Hepatic stellate cell (primary cell): ENCODE measurements around the gene MORN3.
"Not testable (repeated sequence)": the region's sequence is repeated elsewhere in the genome, so short reads cannot be mapped to it uniquely, and the experiment has no call there.

Source experiments
- DNase-seq: peaks from one replicate; pipeline ENCODE4 v3.0.0; 2011; ENCODE audit warnings: low spot score

MORN3 gene

DNA sequence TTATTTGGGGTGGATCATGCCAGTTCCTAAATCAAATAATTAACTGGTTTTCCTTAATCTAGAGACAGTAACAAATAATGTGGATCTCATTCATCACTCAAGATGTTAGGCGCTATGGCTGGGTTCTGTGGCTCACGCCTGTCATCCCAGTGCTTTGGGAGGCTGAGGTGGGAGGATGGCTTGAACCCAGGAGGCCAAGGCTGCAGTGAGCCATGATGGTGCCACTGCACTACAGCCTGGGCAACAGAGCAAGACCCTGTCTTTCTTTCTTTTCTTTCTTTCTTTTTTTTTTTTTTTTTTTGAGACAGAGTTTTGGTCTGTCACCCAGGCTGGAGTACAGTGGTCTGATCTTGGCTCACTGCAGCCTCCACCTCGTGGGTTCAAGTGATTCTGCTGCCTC is 23.3 kb upstream of the MORN3 start:
- DNase-seq = not testable (repeated sequence)

DNA sequence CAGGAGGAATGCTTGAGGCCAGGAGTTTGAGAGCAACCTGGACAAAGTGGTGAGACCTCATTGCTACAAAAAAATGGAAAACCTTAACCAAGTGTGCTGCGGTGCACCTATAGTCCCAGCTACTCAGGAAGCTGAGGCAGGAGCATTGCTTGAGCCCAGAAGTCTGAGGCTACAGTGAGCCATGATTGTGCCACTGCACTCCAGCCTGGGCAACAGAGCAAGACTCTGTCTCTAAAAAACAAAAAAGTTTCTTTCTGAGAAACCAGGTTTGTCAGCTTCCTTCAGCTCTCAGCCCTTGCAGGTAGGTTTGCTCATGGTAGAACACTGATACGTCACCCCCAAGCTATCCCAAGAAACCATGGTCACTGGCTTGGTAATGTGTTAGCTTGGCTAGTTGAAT is 20.0 kb upstream of the MORN3 start:
- DNase-seq = no peak

DNA sequence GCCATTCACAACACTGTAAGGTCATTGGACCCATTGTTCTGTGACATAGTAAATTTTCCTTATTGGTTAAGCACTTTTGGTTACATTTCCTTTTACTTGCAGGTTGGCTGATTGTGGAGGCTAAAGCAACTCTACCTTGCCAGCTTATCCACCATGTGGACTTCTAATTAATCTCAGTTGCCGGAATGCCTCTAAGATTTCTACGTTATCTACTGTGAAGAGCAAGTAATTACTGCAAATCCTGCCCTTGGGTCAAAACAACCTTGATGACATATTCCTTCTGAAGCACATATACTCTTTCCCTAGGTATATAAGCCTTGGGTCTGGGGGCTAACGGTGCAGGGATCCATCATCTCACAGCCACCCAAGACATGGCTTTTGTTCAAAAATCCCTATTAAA is 19.5 kb upstream of the MORN3 start:
- DNase-seq = no peak

DNA sequence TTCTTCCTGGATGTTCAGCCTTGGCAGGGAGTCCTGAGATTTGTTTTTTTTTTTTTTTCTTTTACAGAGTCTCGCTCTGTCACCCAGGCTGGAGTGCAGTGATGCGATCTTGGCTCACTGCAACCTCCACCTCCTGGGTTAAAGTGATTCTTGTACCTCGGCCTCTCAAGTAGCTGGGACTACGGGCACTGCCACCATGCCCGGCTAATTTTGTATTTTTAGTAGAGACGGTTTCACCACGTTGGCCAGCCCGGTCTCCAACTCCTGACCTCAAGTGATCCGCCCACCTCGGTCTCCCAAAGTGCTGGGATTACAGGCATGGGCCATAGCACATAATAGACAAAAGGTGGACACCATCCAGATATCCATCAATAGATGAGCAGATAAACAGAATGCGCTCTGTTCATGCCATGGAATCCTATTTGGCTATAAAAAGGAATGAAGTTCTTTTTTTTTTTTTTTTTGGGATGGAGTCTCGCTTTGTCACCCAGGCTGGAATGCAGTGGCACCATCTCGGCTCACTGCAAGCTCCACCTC is 10.3 kb upstream of the MORN3 start:
- DNase-seq = not testable (repeated sequence)

DNA sequence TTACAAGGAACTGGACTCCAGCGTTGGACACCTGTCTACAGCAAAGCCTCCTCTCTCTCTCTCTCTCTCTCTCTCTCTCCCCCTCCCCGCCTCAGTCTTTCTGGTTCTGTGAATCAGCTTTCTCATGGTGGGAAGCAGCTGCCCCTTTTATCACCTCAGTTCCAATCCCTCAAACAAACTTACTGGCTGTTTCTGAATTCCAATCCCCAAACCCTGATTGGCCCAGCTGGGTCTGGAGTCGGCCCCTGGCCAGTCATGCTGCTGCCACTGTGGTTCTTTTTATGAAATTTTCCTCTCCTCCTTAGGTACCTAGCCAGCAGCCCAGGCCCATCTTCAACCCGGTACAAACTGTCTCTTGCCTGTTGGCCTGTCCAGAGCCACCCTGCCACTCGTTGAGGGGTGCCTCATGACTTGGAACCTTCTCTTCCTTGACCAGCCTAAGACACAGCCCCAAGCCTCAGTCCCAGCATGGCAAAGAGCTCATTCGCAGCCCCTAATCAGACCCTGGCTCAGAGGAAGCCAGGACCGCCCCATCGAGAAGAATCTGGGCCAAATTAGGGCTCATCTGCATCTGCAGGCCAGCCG is 9.4 kb upstream of the MORN3 start:
- no peak for DNase-seq

DNA sequence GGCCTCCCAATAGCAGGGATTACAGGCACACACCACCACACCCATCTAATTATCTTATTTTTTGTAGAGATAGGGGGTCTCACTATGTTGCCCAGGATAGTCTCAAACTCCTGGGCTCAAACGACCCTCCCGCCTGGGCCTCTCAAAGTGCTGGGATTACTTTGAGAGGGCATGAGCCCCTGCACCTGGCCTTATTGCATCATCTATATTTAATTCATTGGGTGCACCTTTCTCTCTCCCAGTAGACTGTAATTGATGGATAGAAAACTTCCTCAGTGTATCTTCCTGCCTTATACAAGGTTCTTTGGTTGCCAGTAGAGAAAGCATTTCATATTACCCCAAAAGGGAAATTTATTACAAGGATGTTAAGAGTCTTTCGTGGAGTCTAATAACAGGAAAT is 8.9 kb upstream of the MORN3 start:
- no peak for DNase-seq

DNA sequence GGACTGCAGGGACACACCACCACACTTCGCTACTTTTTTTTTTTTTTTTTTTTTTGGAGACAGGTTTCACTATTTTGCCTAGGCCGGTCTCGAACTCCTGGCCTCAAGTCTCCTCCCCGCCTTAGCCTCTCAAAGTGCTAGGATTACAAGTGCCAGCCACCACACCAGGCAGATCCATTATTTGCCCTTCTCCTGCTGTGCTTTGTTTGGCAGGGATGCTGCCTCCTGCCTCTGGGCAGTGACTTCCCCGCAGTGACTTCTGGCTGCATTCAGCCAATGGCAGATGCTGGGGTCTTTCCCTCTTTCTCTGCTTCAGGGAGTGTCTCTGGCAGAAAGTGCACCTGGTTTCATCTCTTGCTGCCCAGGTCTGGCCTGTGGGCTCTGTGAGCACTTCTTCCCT is 6.7 kb upstream of the MORN3 start:
- DNase-seq = no peak

DNA sequence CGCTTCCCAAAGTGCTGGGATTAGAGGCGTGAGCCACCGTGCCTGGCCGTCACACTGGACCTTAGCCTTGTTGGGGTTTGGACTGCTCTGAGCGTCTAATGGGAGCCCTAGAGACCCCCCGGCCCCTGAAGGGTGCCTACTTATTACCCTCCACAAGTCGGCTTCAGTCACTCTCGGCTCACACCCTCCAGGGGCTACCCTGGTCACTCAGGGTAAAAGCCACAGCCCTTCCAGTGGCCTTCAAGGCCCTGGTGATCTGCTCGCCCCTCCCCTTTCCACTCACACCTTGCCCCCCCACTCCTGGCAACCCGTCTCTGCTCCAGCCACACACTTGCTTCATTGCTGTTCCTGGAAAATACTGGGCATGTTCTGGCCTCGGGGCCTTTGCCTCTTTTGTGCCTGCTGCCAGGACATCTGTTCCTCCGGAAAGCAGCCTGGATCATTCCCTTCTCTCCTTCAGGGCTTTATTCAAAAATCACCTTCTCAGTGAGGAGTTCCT is 3.6 kb upstream of the MORN3 start:
- DNase-seq = no peak

DNA sequence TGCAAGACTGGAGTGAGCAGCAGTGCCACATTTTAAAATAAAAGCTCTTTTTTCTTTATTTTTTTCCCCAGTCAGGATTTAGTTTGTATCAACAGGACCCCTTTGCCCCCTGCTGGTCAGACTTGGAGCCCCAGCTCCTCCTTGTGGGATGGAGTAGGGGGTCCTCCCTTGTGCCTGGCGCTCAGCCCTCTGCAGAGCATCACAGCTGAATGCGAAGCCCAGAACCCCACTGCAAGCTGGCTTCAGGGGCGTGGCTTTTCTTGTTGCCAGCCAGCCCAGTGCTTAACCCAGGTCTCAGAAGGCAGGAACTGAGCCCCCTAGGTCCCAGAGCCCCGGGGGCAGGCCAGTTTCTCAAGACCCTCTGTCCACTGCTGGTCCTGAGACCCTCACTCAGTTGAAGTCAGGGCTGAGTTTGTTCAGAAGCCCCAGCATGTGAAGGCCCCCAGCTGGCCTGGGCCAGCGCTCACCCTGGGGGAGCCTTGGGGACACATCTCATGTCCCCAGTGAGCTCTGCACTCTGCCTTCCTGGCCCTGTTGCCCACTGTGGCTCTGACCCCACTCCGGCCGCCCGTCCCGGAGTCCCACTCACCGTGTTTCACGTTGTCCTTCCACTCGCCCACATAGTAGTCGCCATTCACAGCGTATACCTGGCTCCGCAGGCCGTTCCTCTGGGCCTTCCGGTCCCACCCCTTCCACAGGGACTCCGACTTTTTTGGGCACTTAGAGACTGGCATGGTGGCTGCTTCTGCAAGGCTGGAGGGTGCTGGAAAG is 519 bp downstream of the MORN3 start:
- DNase-seq = peak; percentile 46

DNA sequence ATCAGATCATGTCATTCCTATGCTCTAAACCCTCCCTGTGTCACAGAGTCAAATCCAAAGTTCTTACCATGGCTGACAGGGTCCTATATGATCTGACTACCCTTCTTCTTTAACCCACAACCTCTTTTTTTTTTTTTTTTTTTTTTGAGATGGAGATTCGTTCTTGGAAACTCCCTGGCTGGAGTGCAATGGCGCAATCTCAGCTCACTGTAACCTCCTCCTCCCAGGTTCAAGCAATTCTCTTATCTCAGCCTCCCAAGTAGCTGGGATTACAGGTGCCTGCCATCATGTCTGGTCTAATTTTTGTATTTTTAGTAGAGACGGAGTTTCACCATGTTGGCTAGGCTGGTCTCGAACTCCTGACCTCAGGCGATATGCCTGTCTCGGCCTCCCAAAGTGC is 2.6 kb downstream of the MORN3 start:
- DNase-seq = not testable (repeated sequence)

DNA sequence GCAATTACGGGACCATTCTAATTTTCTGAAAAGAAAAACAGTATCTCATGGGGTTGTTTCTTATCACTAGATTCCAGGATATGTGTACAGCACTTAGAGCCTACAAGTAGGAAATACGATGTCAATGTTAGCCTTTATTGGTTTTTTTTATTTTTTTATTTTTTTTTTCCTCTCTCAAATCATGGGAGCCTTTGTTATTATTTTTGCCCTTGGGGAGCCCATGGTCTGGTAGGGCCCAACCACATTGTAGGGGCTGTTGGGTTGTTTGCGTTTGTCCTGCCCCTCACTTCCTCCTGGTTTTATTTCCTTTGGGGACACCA is 5.9 kb downstream of the MORN3 start:
- DNase-seq = no peak

DNA sequence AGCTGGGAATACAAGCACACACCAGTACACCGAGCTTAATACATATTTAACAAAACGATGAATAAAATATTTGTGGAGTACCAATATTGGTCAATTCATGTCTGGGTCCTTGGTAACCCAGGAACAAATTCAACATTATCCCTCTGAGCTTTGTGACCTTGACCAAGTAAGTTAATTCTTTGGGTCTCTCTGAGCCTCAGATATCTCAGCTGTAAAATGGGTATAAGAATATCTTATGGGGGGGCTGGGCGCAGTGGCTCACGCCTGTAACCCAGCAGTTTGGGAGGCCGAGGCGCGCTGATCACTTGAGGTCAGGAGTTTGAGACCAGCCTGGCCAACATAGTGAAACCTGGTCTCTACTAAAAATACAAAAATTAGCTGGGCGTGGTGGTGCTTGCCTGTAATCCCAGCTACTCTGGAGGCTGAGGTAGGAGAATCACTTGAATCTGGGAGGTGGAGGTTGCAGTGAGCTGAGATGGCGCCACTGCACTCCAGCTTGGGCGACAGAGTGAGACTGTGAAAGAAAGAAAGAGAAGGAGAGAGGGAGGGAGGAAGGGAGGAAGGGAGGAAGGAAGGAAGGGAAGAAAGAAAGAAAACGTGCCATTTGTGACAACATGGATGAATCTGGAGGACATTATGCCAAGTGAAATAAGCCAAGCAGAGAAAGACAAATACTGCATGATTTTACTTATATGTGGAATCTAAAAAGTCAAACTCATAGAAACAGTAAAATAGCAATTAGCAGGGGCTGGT is 7.9 kb downstream of the MORN3 start:
- not testable (repeated sequence) for DNase-seq

DNA sequence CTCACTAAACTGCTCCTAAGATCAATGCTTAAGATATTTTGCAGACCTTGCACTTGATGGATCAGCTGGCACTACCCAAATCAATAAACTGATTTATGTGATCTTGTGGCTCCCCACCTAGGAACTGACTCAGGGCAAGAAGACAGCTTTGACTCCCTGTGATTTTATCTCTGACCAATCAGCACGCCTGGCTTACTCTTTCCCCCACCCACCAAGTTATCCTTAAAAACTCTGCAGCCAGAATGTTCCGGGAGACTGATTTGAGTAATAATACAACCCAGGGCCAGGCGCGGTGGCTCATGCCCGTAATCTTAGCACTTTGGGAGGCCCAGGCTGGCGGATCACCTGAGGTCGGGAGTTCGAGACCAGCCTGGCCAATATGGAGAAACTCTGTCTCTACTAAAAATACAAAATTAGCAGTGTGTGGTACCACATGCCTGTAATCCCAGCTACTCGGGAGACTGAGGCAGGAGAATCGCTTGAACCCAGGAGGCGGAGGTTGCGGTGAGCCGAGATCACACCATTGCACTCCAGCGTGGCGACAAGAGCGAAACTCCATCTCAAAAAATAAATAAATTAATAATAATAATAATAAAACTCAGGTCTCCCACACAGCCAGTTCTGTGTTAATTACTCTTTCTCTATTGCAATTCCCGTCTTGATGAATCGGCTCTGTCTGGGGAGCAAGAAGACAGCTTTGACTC is 12.0 kb downstream of the MORN3 start:
- DNase-seq = no peak

DNA sequence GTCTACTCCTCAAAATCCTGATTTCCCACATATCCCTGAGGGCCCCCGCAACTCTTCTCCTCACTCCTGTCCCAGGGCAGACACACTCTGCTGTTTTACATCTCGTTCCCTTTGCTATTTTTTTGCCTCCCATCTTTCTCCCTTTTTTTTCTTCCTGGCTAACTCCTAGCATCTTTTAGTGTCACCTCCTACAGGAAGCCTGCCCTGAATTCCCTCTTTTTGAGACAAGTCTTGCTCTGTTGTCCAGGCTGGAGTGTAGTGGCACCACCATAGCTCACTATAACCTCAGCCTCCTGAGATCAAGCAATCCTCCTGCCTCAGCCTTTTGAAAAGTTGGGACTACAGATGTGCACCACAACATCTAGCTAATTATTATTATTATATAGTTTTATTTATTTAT is 13.3 kb downstream of the MORN3 start:
- no peak for DNase-seq

DNA sequence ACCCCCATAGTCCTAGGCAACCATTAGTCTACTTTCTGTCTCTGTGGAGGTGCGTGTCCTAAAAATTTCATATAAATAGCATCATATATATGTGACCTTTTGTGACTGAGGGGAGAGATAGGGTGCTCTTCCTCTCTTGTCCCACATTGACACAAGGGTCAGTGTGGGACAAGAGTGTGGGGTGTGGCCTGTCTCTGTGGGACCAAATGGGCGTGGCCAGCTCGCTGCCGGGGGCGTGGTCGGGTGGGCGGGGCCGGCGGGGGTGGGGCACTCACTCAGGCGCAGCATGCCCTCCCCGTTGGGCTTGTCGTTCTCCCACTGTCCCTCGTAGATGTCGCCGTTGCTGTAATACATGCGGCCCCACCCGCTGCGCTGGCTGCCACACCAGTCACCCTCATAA is 15.5 kb downstream of the MORN3 start:
- no peak for DNase-seq

DNA sequence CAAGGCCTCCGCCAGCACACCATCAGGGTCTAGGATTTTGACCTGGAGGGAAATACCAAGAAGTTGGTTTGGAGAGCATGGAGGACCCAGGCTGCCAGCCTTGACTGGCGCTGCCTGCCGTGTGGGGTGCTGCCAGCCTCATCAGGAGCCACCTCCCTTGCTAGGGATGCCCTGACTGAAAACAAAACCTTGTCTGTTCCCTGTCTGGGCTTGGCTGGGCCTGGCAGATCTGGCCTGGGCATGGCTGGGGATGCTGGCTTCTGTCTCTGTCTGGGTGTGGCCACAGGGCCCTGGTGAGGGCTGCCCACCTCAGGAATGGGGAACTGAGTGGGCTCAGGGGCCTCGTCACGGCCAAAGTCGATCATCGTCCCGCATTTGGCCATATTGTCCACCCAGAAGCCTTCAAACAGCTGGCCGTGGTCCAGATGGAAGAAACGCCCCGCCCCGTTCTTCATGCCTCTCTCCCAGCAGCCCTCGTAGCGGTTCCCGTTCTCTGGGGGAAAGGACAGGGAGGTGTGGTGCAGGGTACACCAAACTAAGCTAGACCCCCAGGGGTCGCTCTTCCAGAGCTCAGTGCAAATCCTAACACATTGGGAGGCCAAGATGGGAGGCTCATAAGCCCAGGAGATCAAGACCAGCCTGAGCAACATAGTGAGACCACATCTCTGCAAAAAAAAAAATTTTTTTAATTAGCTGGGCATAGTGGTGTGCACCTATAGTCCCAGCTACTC is 16.5 kb downstream of the MORN3 start:
- no peak for DNase-seq

DNA sequence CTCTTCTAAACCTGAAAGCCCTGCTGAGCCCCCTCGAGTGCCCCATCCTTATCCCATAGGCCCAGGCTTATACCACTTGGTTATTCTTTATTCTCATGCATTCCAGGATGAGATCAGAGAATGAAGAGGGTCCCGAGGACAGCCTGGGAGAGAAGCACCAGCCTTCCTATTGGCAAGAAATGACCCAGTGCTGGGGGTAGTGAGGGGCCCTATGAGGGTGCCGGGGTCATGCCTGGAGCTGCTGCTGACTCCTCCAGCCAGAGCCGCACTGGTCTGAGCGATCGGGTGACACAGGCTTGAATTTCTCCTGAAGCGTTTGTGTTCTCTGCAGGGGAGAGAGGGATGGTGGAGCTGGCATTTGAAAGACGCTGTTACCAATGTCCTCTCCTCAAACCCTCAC is 18.1 kb downstream of the MORN3 start:
- DNase-seq = no peak

DNA sequence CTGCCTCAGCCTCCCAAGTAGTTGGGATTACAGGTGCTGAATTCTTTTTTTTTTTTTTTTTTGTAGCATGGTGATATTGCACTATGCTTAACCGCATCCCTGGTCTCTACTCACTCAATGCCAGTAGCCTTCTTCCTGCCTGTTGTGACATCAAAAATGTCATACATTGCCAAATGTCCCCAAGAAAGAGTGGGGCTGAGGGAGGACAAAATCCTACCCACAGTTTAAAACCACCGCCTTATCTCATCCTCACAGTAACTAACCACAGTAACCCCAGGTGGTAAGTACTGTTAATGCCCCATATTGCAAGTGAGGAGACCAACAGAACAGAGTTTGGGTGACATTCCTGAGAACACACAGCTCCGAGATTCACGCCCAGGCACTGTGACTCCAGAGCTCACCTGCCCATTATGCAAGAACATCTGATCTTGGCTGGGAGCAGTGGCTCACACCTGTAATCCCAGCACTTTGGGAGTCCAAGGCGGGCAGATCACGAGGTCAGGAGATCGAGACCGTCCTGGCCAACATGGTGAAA is 19.6 kb downstream of the MORN3 start:
- DNase-seq = no peak

DNA sequence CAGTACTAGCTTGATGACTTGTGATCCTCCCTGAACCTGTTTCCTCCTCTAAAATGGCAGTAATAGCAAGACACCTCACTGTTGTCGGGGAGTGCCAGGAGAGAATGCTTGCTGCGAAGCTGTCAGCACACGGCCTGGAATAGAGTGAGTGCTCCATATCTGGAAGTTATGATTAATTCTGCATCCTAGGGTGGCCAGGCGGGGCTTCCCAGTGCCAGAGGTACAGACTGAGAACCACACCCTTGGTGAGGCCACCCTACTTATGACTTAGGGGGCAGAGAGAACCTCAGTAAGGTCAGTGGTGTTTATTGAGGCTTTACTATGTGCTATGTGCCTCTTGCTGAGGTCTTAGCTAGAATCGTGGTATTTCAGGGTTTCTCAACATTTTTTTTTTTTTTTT is 20.1 kb downstream of the MORN3 start:
- DNase-seq = no peak

DNA sequence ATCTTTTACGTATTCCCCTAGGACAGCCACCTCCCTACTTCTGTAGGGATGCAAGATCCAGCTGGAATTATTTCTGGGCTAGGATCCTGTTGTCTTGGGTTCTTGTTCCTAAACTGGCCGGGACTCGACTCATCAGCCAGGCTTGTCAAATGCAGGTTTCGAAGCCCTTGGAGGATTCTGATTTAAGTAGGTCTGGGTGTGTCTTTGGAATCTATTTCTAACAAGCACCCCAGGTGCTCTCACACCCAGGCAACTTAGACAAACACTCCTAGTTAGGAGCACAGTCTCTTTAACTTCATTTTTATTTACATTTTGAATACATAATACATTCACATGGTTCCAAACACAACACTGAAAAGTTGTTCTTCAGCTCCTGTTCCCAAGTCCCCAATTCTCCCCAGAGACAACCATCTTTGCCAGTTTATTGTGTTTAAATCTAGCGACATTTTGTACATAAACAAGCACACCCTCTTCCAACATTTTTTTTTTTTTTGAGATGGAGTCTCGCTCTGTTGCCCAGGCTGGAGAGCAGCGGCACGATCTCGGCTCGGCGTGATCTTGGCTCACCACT is 20.9 kb downstream of the MORN3 start:
- DNase-seq = no peak

DNA sequence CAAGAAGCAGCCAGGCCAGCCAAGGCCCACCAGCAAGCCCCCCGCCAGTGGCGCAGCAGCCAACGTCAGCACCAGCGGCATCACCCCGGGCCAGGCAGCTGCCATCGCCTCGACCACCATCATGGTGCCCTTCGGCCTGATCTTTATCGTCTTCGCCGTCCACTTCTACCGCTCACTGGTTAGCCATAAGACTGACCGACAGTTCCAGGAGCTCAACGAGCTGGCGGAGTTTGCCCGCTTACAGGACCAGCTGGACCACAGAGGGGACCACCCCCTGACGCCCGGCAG is 28.2 kb downstream of the MORN3 start:
- no peak for DNase-seq
